Measurements from ENCODE around the gene KNDC1.
A peak's percentile ranks its signal among the peaks of the same experiment; 100 is the strongest.

Gene KNDC1

DNA sequence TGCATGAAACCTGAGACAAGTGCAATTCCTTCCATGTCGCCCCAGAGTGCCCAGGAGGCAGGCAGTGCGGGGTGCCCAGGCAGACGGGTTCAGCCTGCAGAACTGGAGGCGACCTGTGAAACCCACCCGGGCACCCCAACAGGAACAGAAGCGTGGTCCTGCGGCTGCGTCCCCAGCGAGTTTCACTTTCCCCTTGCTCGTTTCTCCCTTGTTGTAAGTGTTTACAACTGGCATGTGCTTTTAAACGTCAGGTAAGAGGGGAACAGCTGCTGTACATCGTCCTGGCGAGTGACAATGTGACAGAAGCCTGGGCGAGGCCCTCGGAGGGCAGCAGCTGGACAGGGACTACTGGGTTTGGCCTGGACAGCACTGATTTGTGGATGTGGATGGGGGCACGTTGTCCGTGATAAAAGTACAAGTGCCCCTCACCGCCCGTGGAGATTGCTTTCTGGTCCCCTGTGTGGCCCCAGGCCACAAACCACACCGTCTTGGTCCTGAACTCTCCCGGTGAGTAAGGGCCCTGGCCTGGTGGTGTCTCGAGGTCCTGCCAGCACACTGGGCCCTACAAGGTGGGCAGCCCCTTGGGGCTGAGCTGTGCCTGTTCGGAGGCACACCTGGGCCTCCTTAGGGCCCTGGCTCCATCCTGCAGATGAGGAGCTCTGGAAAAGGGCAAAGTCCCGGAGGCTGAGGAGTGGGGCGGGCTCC is 81.6 kb downstream of the KNDC1 start:
- TF ChIP-seq, protein P1, sequence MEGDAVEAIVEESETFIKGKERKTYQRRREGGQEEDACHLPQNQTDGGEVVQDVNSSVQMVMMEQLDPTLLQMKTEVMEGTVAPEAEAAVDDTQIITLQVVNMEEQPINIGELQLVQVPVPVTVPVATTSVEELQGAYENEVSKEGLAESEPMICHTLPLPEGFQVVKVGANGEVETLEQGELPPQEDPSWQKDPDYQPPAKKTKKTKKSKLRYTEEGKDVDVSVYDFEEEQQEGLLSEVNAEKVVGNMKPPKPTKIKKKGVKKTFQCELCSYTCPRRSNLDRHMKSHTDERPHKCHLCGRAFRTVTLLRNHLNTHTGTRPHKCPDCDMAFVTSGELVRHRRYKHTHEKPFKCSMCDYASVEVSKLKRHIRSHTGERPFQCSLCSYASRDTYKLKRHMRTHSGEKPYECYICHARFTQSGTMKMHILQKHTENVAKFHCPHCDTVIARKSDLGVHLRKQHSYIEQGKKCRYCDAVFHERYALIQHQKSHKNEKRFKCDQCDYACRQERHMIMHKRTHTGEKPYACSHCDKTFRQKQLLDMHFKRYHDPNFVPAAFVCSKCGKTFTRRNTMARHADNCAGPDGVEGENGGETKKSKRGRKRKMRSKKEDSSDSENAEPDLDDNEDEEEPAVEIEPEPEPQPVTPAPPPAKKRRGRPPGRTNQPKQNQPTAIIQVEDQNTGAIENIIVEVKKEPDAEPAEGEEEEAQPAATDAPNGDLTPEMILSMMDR (IDR thresholded peaks at IDR 0.05; ENCODE audit: low read depth, low read length), result no peak
- TF ChIP-seq MYC (IDR thresholded peaks at IDR 0.05; ENCODE audit: low read depth, low read length) (no peak), POLR2A (IDR thresholded peaks at IDR 0.05; ENCODE audit: extremely low read depth, insufficient read length) (no peak), MAX (IDR thresholded peaks at IDR 0.05; ENCODE audit: low read depth, low read length) (no peak)
- no peak overlapping the region for H3K4me3 ChIP-seq (ENCODE audit: low read depth, low read length)
- no peak for DNase-seq (ENCODE audit: low read depth)

DNA sequence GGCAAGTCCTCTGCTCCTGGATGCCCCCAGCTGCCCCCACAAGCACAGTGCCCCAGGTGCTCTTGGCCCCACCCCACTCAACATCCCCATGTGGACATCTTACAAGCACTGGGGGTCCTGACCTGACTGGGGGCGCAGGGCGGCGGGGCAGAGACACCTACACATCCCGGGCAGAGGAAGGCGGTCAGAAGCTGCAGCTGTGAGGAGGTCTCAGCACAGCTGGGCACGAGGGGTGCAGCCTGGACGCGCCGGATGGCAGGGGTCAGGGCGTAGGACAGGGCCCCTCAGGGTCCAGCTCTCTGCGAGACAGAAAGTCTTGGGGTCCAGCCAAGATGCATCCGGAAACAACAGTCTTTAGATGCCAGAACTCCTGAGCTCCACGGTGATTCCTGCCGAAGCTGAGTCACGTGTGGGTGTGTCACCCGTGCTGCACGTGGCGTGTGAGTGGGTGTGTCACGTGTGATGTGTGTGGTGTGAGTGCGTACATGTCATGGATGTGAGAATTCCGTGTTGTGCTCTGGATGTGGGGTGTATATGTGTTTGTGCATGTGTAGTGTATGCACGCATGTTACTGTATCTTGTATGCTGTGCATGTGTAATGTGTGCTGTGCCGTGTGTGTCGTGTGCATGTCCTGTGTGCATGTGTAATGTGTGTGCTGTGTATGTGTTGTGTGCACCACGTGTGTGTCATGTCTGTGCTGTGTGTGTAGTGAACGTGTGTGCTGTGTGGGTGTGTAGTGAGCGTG is 82.8 kb downstream of the KNDC1 start:
- H3K4me3 ChIP-seq (ENCODE audit: low read depth, low read length), result no peak overlapping the region
- TF ChIP-seq MYC (IDR thresholded peaks at IDR 0.05; ENCODE audit: low read depth, low read length), result no peak
- TF ChIP-seq, protein P1 (IDR thresholded peaks at IDR 0.05; ENCODE audit: low read depth, low read length), result no peak
- TF ChIP-seq POLR2A (IDR thresholded peaks at IDR 0.05; ENCODE audit: extremely low read depth, insufficient read length), result no peak
- TF ChIP-seq MAX (IDR thresholded peaks at IDR 0.05; ENCODE audit: low read depth, low read length), result no peak
- DNase-seq (ENCODE audit: low read depth), result no peak

- H3K4me3 ChIP-seq (ENCODE audit: low read depth, low read length), result no peak overlapping the region
- DNase-seq (ENCODE audit: low read depth), result no peak
- TF ChIP-seq MAX (IDR thresholded peaks at IDR 0.05; ENCODE audit: low read depth, low read length), result no peak
- TF ChIP-seq, protein P1 (IDR thresholded peaks at IDR 0.05; ENCODE audit: low read depth, low read length), result no peak
- TF ChIP-seq POLR2A (IDR thresholded peaks at IDR 0.05; ENCODE audit: extremely low read depth, insufficient read length), result no peak
Observed at GRCh38 chr10:133243593-133243992, 83.6 kb downstream of the KNDC1 start.

GRCh38 chr10:133245439-133246235 is 85.6 kb downstream of the KNDC1 start:
- peak; percentile 93 for DNase-seq (ENCODE audit: low read depth)
- H3K4me3 ChIP-seq (ENCODE audit: low read depth, low read length), result no peak overlapping the region
- TF ChIP-seq MYC (IDR thresholded peaks at IDR 0.05; ENCODE audit: low read depth, low read length) (peak; percentile 71), MAX (IDR thresholded peaks at IDR 0.05; ENCODE audit: low read depth, low read length) (peak; percentile 66), POLR2A (IDR thresholded peaks at IDR 0.05; ENCODE audit: extremely low read depth, insufficient read length) (no peak)
- TF ChIP-seq, protein P1 (IDR thresholded peaks at IDR 0.05; ENCODE audit: low read depth, low read length), result no peak

GRCh38 chr10:133246236-133246626 is 86.2 kb downstream of the KNDC1 start:
- no peak overlapping the region for H3K4me3 ChIP-seq (ENCODE audit: low read depth, low read length)
- TF ChIP-seq, protein P1 (IDR thresholded peaks at IDR 0.05; ENCODE audit: low read depth, low read length), result no peak
- TF ChIP-seq MAX (IDR thresholded peaks at IDR 0.05; ENCODE audit: low read depth, low read length) (no peak), MYC (IDR thresholded peaks at IDR 0.05; ENCODE audit: low read depth, low read length) (no peak), POLR2A (IDR thresholded peaks at IDR 0.05; ENCODE audit: extremely low read depth, insufficient read length) (no peak)

More at GRCh38 chr10:133246236-133246626, 86.2 kb downstream of the KNDC1 start:
- DNase-seq (ENCODE audit: low read depth), result no peak

Data from NB4 (cell line).